ENCODE measurements around the gene PTGS2.

- TF ChIP-seq EZH2phosphoT487 (conservative IDR thresholded peaks at IDR 0.05; ENCODE audit: low read length), result no peak
- no peak for TF ChIP-seq CTCF (IDR thresholded peaks at IDR 0.05; ENCODE audit: insufficient read depth, low read length, poor library complexity, severe bottlenecking)
Observed at GRCh38 chr1:186629341-186629740, 50.9 kb downstream of the PTGS2 start.
